GM21360 (cell line): ENCODE results near the gene ALAS1.

Source experiments
- ATAC-seq: cut with Tn5 transposase; IDR thresholded peaks from one replicate; pipeline ENCODE4 v1.9.1; 2021; ENCODE audit warnings: mild to moderate bottlenecking, moderate library complexity; ENCODE audit not compliant: unreplicated experiment

Gene ALAS1

GRCh38 chr3:52198643-52199608, 966 bp downstream of the ALAS1 start:
- ATAC-seq = no peak

- ATAC-seq = no peak
Measured at GRCh38 chr3:52200981-52201679, 3.2 kb downstream of the ALAS1 start.

GRCh38 chr3:52202384-52203077, 4.6 kb downstream of the ALAS1 start:
- no peak for ATAC-seq

- no peak for ATAC-seq
Measured at GRCh38 chr3:52203701-52204100, 5.7 kb downstream of the ALAS1 start.

- ATAC-seq = no peak
Measured at GRCh38 chr3:52204337-52205073, 6.5 kb downstream of the ALAS1 start.

- ATAC-seq = no peak
Measured at GRCh38 chr3:52205727-52206372, 7.9 kb downstream of the ALAS1 start.

- no peak for ATAC-seq
Measured at GRCh38 chr3:52208556-52208955, 10.6 kb downstream of the ALAS1 start.

- ATAC-seq = no peak
Measured at GRCh38 chr3:52210037-52210436, 12.1 kb downstream of the ALAS1 start.

- ATAC-seq = no peak
Measured at GRCh38 chr3:52210550-52211046, 12.6 kb downstream of the ALAS1 start.

GRCh38 chr3:52211268-52211891, 13.4 kb downstream of the ALAS1 start:
- no peak for ATAC-seq

GRCh38 chr3:52213005-52213404, 15.0 kb downstream of the ALAS1 start:
- ATAC-seq = no peak

GRCh38 chr3:52213901-52214300, 15.9 kb downstream of the ALAS1 start:
- no peak for ATAC-seq

- no peak for ATAC-seq
Measured at GRCh38 chr3:52215351-52215750, 17.4 kb downstream of the ALAS1 start.

GRCh38 chr3:52216585-52217408, 18.8 kb downstream of the ALAS1 start:
- ATAC-seq = no peak

- ATAC-seq = no peak
Measured at GRCh38 chr3:52217409-52217805, 19.4 kb downstream of the ALAS1 start.

GRCh38 chr3:52218026-52218425, 20.1 kb downstream of the ALAS1 start:
- ATAC-seq = no peak

GRCh38 chr3:52218454-52218853, 20.5 kb downstream of the ALAS1 start:
- ATAC-seq = no peak

GRCh38 chr3:52218937-52219650, 21.1 kb downstream of the ALAS1 start:
- ATAC-seq = no peak
